ENCODE measurements around the gene UTS2B.
"Not testable (repeated sequence)": the region's sequence is repeated elsewhere in the genome, so short reads cannot be mapped to it uniquely, and the experiment has no call there.

UTS2B gene

DNA sequence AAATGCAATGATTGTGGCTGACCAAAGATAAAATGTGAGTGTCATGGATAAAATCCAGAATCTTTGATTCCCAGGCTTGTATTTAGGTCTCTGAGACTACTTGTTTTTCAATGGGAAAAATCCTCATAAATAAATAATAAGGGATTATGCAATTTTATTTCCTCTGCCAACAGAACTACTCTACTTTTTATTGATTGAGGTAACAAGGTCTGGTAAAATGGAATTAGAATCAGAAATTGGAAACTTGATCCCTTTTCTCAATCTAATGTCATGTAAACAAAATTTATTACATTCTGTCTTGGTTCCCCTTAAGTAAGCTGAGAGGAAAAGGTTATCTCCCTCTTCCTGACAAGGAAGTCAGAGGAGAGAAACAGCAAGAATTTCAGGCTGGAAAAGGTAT lies 49.4 kb downstream of the UTS2B start:
- Histone ChIP-seq H3K36me3 (ENCODE audit: control insufficient read depth, insufficient read depth, low read length) (no peaks in the 10 kb centered on the region), H3K27ac (ENCODE audit: low read depth, low read length, severe bottlenecking) (no peak overlapping the region), H3K4me3 (ENCODE audit: extremely low read depth, insufficient read depth, low read length, poor library complexity, severe bottlenecking) (no peak overlapping the region), H3K4me1 (ENCODE audit: control insufficient read depth, insufficient read depth, low read length, poor library complexity, severe bottlenecking) (no peaks in the 10 kb centered on the region), H3K9me3 (ENCODE audit: control insufficient read depth, low read length) (no peaks in the 10 kb centered on the region)

GRCh38 chr3:191280111-191280510 lies 50.2 kb downstream of the UTS2B start:
- no CpG with 5 or more reads among the region's 1 CpG for WGBS, 2 experiments (ENCODE audit: insufficient coverage in 2 of 2)
- Histone ChIP-seq H3K9me3 (ENCODE audit: control insufficient read depth, low read length) (no peaks in the 10 kb centered on the region), H3K4me1 (ENCODE audit: control insufficient read depth, insufficient read depth, low read length, poor library complexity, severe bottlenecking) (no peaks in the 10 kb centered on the region), H3K27ac (ENCODE audit: low read depth, low read length, severe bottlenecking) (no peak overlapping the region), H3K36me3 (ENCODE audit: control insufficient read depth, insufficient read depth, low read length) (no peaks in the 10 kb centered on the region), H3K4me3 (ENCODE audit: extremely low read depth, insufficient read depth, low read length, poor library complexity, severe bottlenecking) (no peak overlapping the region)

GRCh38 chr3:191275751-191276150 lies 54.6 kb downstream of the UTS2B start:
- no peaks in the 10 kb centered on the region for H3K36me3 ChIP-seq (ENCODE audit: control insufficient read depth, insufficient read depth, low read length)
- H3K4me3 ChIP-seq (ENCODE audit: extremely low read depth, insufficient read depth, low read length, poor library complexity, severe bottlenecking) = no peak overlapping the region
- H3K27ac ChIP-seq (ENCODE audit: low read depth, low read length, severe bottlenecking) = no peak overlapping the region
- no peaks in the 10 kb centered on the region for H3K4me1 ChIP-seq (ENCODE audit: control insufficient read depth, insufficient read depth, low read length, poor library complexity, severe bottlenecking)
- H3K9me3 ChIP-seq (ENCODE audit: control insufficient read depth, low read length) = no peaks in the 10 kb centered on the region

- not testable (repeated sequence) for H3K4me1 ChIP-seq (ENCODE audit: control insufficient read depth, insufficient read depth, low read length, poor library complexity, severe bottlenecking); H3K4me3 ChIP-seq (ENCODE audit: extremely low read depth, insufficient read depth, low read length, poor library complexity, severe bottlenecking); H3K9me3 ChIP-seq (ENCODE audit: control insufficient read depth, low read length); H3K36me3 ChIP-seq (ENCODE audit: control insufficient read depth, insufficient read depth, low read length); H3K27ac ChIP-seq (ENCODE audit: low read depth, low read length, severe bottlenecking)
- 93% methylated on average over 10 of the region's 14 CpGs for WGBS, 2 experiments (ENCODE audit: insufficient coverage in 2 of 2)
Measured at GRCh38 chr3:191275244-191275643, 55.1 kb downstream of the UTS2B start.

DNA sequence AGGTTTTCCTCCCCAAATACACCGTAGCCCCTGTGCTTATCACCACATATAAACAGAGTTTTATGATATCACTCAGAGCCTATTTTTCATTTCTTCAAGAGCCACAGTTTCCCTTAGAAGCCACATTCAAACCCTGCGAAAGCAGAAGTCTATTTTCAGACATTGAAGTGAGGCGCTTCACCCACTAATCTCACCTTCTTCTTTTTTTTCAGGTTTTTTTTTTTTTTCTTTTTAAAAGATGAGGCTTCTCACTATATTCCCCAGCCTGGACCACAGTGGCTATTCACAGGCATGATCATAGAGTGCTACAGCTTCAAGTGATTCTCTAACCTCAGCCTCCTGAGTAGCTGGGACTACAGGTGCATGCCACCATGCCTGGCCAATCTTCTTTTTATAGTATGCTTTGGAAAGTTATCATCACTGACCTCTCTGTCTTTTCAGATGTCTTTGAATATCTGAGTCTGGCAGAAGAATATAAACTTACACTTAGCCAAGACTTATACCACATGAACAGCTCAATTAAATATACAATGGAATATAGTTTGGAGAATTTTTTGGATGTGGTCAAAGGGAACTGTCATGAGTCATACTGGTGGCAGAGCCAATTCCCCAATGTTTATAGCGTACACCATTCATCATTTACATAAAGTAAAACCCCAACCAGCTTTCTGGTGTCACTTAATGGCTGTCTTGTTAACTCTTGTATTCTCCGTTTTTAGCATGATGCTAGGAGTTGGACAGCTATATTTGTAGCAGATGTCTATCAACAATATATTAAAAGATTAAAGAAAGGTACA lies 60.8 kb downstream of the UTS2B start:
- Histone ChIP-seq H3K9me3 (ENCODE audit: control insufficient read depth, low read length) (no peaks in the 10 kb centered on the region), H3K4me1 (ENCODE audit: control insufficient read depth, insufficient read depth, low read length, poor library complexity, severe bottlenecking) (no peaks in the 10 kb centered on the region), H3K27ac (ENCODE audit: low read depth, low read length, severe bottlenecking) (no peak overlapping the region), H3K4me3 (ENCODE audit: extremely low read depth, insufficient read depth, low read length, poor library complexity, severe bottlenecking) (no peak overlapping the region), H3K36me3 (ENCODE audit: control insufficient read depth, insufficient read depth, low read length) (no peaks in the 10 kb centered on the region)
- WGBS, 2 experiments (ENCODE audit: insufficient coverage in 2 of 2) = 89 to 91% methylated on average over 3 of the region's 5 CpGs

- H3K4me3 ChIP-seq (ENCODE audit: extremely low read depth, insufficient read depth, low read length, poor library complexity, severe bottlenecking) = no peak overlapping the region
- no peaks in the 10 kb centered on the region for H3K9me3 ChIP-seq (ENCODE audit: control insufficient read depth, low read length)
- H3K4me1 ChIP-seq (ENCODE audit: control insufficient read depth, insufficient read depth, low read length, poor library complexity, severe bottlenecking) = no peaks in the 10 kb centered on the region
- H3K27ac ChIP-seq (ENCODE audit: low read depth, low read length, severe bottlenecking) = no peak overlapping the region
- no peaks in the 10 kb centered on the region for H3K36me3 ChIP-seq (ENCODE audit: control insufficient read depth, insufficient read depth, low read length)
Measured at GRCh38 chr3:191268737-191269136, 61.6 kb downstream of the UTS2B start.

DNA sequence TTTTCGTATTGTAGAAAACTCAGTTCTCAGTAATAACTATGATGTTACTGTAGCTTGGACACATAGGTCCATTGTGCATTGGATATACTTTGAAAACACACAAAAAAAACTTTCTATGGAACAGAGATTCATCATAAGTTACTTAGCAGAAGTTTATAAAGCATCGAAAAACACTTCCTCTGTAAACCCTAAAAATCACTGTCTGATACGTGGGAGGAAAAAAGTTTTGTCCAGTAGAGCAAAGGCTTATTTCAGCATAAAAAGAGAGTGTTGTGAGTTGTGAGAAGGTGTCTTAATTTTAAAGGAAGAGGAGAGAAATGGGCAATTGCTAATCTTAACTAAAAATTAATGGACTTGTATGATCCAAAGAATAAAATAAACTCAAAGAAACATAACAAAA lies 66.5 kb downstream of the UTS2B start:
- Histone ChIP-seq H3K4me1 (ENCODE audit: control insufficient read depth, insufficient read depth, low read length, poor library complexity, severe bottlenecking) (no peaks in the 10 kb centered on the region), H3K27ac (ENCODE audit: low read depth, low read length, severe bottlenecking) (no peak overlapping the region), H3K9me3 (ENCODE audit: control insufficient read depth, low read length) (no peaks in the 10 kb centered on the region), H3K4me3 (ENCODE audit: extremely low read depth, insufficient read depth, low read length, poor library complexity, severe bottlenecking) (no peak overlapping the region), H3K36me3 (ENCODE audit: control insufficient read depth, insufficient read depth, low read length) (no peaks in the 10 kb centered on the region)
- no CpG with 5 or more reads among the region's 3 CpGs for WGBS, 2 experiments (ENCODE audit: insufficient coverage in 2 of 2)

GRCh38 chr3:191263365-191263764 lies 67.0 kb downstream of the UTS2B start:
- Histone ChIP-seq H3K9me3 (ENCODE audit: control insufficient read depth, low read length) (no peaks in the 10 kb centered on the region), H3K4me3 (ENCODE audit: extremely low read depth, insufficient read depth, low read length, poor library complexity, severe bottlenecking) (no peak overlapping the region), H3K36me3 (ENCODE audit: control insufficient read depth, insufficient read depth, low read length) (no peaks in the 10 kb centered on the region), H3K4me1 (ENCODE audit: control insufficient read depth, insufficient read depth, low read length, poor library complexity, severe bottlenecking) (no peaks in the 10 kb centered on the region), H3K27ac (ENCODE audit: low read depth, low read length, severe bottlenecking) (no peak overlapping the region)

DNA sequence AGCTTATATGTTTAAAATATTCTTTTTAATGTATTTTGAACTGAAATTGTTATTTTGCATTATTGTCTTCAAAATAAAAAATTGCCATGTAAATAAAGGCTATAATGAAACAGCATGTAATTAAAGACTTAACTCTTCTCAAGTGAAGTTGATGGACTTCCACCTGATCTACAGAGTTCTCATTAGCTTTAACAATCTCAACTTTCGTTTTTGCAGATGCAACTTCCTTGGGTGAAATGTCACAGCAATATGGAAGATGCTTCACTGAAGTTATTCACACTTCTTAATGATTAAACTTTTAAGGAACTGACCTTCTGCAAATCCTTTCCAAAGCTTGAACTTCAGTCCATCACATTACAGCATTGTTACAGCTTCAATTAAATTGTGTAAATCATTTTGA lies 67.7 kb downstream of the UTS2B start:
- Histone ChIP-seq H3K27ac (ENCODE audit: low read depth, low read length, severe bottlenecking) (no peak overlapping the region), H3K36me3 (ENCODE audit: control insufficient read depth, insufficient read depth, low read length) (no peaks in the 10 kb centered on the region), H3K4me3 (ENCODE audit: extremely low read depth, insufficient read depth, low read length, poor library complexity, severe bottlenecking) (no peak overlapping the region), H3K4me1 (ENCODE audit: control insufficient read depth, insufficient read depth, low read length, poor library complexity, severe bottlenecking) (no peaks in the 10 kb centered on the region), H3K9me3 (ENCODE audit: control insufficient read depth, low read length) (no peaks in the 10 kb centered on the region)
- WGBS, 2 experiments (ENCODE audit: insufficient coverage in 2 of 2) = 86% methylated on average over 1 of the region's 1 CpG

DNA sequence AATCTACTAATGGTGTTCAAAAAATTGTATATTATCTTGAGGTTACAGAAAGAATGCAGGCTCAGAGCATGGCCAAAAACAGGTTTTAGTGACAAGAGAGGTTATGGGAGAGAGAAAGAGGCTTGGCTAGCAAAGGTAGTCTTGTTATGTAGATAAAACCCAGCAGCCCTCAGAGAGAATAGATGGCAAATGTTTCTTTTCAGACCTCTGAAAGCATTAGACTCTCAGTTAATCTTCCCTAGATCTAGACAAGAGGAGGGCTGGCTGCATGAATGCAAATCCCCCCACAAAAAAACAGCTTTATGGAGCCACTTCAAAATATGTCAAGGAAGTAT lies 69.1 kb downstream of the UTS2B start:
- Histone ChIP-seq H3K27ac (ENCODE audit: low read depth, low read length, severe bottlenecking) (no peak overlapping the region), H3K36me3 (ENCODE audit: control insufficient read depth, insufficient read depth, low read length) (no peaks in the 10 kb centered on the region)

GRCh38 chr3:191260431-191261303 lies 69.7 kb downstream of the UTS2B start:
- Histone ChIP-seq H3K4me3 (ENCODE audit: extremely low read depth, insufficient read depth, low read length, poor library complexity, severe bottlenecking) (no peak overlapping the region), H3K36me3 (ENCODE audit: control insufficient read depth, insufficient read depth, low read length) (no peaks in the 10 kb centered on the region), H3K27ac (ENCODE audit: low read depth, low read length, severe bottlenecking) (peak overlapping the region; percentile 24), H3K4me1 (ENCODE audit: control insufficient read depth, insufficient read depth, low read length, poor library complexity, severe bottlenecking) (no peaks in the 10 kb centered on the region), H3K9me3 (ENCODE audit: control insufficient read depth, low read length) (no peaks in the 10 kb centered on the region)
- 76 to 82% methylated on average over 9 of the region's 11 CpGs for WGBS, 2 experiments (ENCODE audit: insufficient coverage in 2 of 2)

More for the DNA sequence above, 69.1 kb downstream of the UTS2B start:
- no peaks in the 10 kb centered on the region for H3K9me3 ChIP-seq (ENCODE audit: control insufficient read depth, low read length)
- no peaks in the 10 kb centered on the region for H3K4me1 ChIP-seq (ENCODE audit: control insufficient read depth, insufficient read depth, low read length, poor library complexity, severe bottlenecking)
- H3K4me3 ChIP-seq (ENCODE audit: extremely low read depth, insufficient read depth, low read length, poor library complexity, severe bottlenecking) = no peak overlapping the region
